Mammary epithelial cell (primary cell): ENCODE results near the gene POU5F2.

Source experiments
- EZH2 ChIP-seq: IDR thresholded peaks from 2 replicates; pipeline ENCODE4 v1.6.1; 2012; ENCODE audit warnings: low read length, inconsistent platforms, borderline replicate concordance
- TF ChIP-seq, protein P1 (sequence below), 2 donors: IDR thresholded peaks in 1 of 2; conservative IDR thresholded peaks in 1 of 2; 2 replicates each; pipeline ENCODE4 v1.5.1; 2011 to 2012; ENCODE audit warnings: inconsistent platforms in 2 of 2, low read length in 2 of 2, mild to moderate bottlenecking in 2 of 2, control low read depth in 1 of 2, low read depth in 1 of 2; ENCODE audit not compliant: insufficient read depth in 1 of 2; ENCODE audit errors: extremely low read depth in 1 of 2

DNA sequence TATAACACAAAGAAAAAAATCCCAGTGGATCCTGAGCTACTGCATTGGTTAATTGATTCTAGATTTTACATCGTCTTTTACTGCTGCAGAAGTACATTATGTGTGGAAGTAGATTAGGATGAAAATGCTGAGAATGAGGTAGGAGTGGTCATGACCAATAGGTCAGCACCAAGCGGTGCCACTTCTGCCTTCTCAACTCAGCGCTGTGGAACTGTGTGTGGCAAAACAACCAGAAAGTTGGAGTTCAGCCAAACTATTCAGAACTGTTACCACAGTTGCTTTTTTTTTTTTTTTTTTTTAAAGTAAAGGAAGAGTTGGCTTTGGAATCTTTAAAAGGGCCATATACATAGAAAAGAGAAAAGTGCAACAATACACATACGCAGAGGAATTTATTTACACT, 24.2 kb downstream of the POU5F2 start:
- TF ChIP-seq, protein P1, sequence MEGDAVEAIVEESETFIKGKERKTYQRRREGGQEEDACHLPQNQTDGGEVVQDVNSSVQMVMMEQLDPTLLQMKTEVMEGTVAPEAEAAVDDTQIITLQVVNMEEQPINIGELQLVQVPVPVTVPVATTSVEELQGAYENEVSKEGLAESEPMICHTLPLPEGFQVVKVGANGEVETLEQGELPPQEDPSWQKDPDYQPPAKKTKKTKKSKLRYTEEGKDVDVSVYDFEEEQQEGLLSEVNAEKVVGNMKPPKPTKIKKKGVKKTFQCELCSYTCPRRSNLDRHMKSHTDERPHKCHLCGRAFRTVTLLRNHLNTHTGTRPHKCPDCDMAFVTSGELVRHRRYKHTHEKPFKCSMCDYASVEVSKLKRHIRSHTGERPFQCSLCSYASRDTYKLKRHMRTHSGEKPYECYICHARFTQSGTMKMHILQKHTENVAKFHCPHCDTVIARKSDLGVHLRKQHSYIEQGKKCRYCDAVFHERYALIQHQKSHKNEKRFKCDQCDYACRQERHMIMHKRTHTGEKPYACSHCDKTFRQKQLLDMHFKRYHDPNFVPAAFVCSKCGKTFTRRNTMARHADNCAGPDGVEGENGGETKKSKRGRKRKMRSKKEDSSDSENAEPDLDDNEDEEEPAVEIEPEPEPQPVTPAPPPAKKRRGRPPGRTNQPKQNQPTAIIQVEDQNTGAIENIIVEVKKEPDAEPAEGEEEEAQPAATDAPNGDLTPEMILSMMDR (conservative IDR thresholded peaks at IDR 0.05 in 1 of 2, IDR thresholded peaks at IDR 0.05 in 1 of 2; ENCODE audit: extremely low read depth in 1 of 2, insufficient read depth in 1 of 2, low read depth in 1 of 2, low read length in 2 of 2): no peak
- TF ChIP-seq EZH2: no peak
